GM13976 (cell line): ENCODE results near the gene SMC6.

Source experiments
- DNase-seq: peaks from one replicate; pipeline ENCODE4 v3.0.0; 2012; ENCODE audit warnings: low spot score
- CTCF ChIP-seq: IDR thresholded peaks from 2 replicates; pipeline ENCODE4 v1.5.1; 2012; ENCODE audit warnings: borderline replicate concordance, mild to moderate bottlenecking; ENCODE audit not compliant: insufficient read depth; ENCODE audit errors: extremely low read depth, missing control alignments, control extremely low read depth
- in situ Hi-C: fragments of 300-500 bp; cut with MboI; formaldehyde crosslinking; loops from one replicate; pipeline ENCODE4 v1.12.0; 2022; ENCODE audit warnings: low sequenced_read_pairs, mixed read lengths, inconsistent platforms; ENCODE audit not compliant: unreplicated experiment

The SMC6 gene

GRCh38 chr2:17768894-17769293, 15.3 kb upstream of the SMC6 start:
- TF ChIP-seq CTCF: no peak
- in situ Hi-C loops: no loop called here
- no peak for DNase-seq

GRCh38 chr2:17765398-17765797, 11.8 kb upstream of the SMC6 start:
- TF ChIP-seq CTCF: no peak
- DNase-seq: no peak
- in situ Hi-C loops: no loop called here

GRCh38 chr2:17763641-17764333, 10.2 kb upstream of the SMC6 start:
- no peak for TF ChIP-seq CTCF
- in situ Hi-C loops: no loop called here
- DNase-seq: no peak

GRCh38 chr2:17762451-17762850, 8.8 kb upstream of the SMC6 start:
- no peak for TF ChIP-seq CTCF
- DNase-seq: no peak
- in situ Hi-C loops: no loop called here

GRCh38 chr2:17759805-17760204, 6.2 kb upstream of the SMC6 start:
- no peak for TF ChIP-seq CTCF
- in situ Hi-C loops: no loop called here
- DNase-seq: no peak

- no peak for TF ChIP-seq CTCF
- no peak for DNase-seq
- in situ Hi-C loops: no loop called here
Measured at GRCh38 chr2:17758118-17758517, 4.5 kb upstream of the SMC6 start.
